Islet precursor cell (in vitro differentiated cells): ENCODE data around the gene APRT.

ENCODE experiments used
- DNase-seq: peaks from one replicate; pipeline ENCODE4 v3.0.0-alpha.2; 2018

The APRT gene

GRCh38 chr16:88811769-88812512 is at the start of gene APRT:
APRT (minus strand) TSS chr16:88811928; CDS start chr16:88811899, 29 bp downstream.
- peak; percentile 96 for DNase-seq

- DNase-seq, result no peak
Observed at GRCh38 chr16:88861359-88861758, 49.6 kb upstream of the APRT start.

- no peak for DNase-seq
Observed at GRCh38 chr16:88859381-88860091, 47.8 kb upstream of the APRT start.

GRCh38 chr16:88857728-88858339 is 46.1 kb upstream of the APRT start:
- peak; percentile 87 for DNase-seq

- DNase-seq, result peak; percentile 98
Observed at GRCh38 chr16:88856828-88857727, 45.4 kb upstream of the APRT start, which contains the start of the genes GALNS and TRAPPC2L. GALNS (minus strand) TSS chr16:88856947; CDS start chr16:88856877, 70 bp downstream. TRAPPC2L (plus strand) TSS chr16:88857127; CDS start chr16:88857151, 24 bp downstream.

- no peak for DNase-seq
Observed at GRCh38 chr16:88856122-88856827, 44.5 kb upstream of the APRT start.

- no peak for DNase-seq
Observed at GRCh38 chr16:88855736-88856121, 44.0 kb upstream of the APRT start.

- no peak for DNase-seq
Observed at GRCh38 chr16:88855176-88855575, 43.4 kb upstream of the APRT start.

- no peak for DNase-seq
Observed at GRCh38 chr16:88854306-88855111, 42.8 kb upstream of the APRT start.

- no peak for DNase-seq
Observed at GRCh38 chr16:88853325-88853941, 41.7 kb upstream of the APRT start.

- no peak for DNase-seq
Observed at GRCh38 chr16:88851616-88852015, 39.9 kb upstream of the APRT start.

GRCh38 chr16:88850531-88851199 is 38.9 kb upstream of the APRT start:
- no peak for DNase-seq

- no peak for DNase-seq
Observed at GRCh38 chr16:88848557-88848956, 36.8 kb upstream of the APRT start.

GRCh38 chr16:88847654-88848053 is 35.9 kb upstream of the APRT start:
- no peak for DNase-seq

GRCh38 chr16:88846088-88846487 is 34.4 kb upstream of the APRT start:
- DNase-seq, result no peak

GRCh38 chr16:88844419-88845036 is 32.8 kb upstream of the APRT start:
- no peak for DNase-seq

GRCh38 chr16:88843256-88843655 is 31.5 kb upstream of the APRT start:
- DNase-seq, result no peak

GRCh38 chr16:88842806-88843205 is 31.1 kb upstream of the APRT start:
- DNase-seq, result no peak

- DNase-seq, result no peak
Observed at GRCh38 chr16:88842308-88842756, 30.6 kb upstream of the APRT start.
